HEK293 (cell line): ENCODE data around the gene ZFHX3.

ENCODE experiments used
- GLIS1 ChIP-seq: fragments of 450-650 bp; formaldehyde crosslinking; IDR thresholded peaks from 2 replicates; pipeline ENCODE4 v1.5.1; 2016; ENCODE audit warnings: missing biosample characterization, missing genetic modification characterization
- ZNF23 ChIP-seq: fragments of 450-650 bp; formaldehyde crosslinking; IDR thresholded peaks from 2 replicates; pipeline ENCODE4 v1.5.1; 2016; ENCODE audit warnings: missing biosample characterization, missing genetic modification characterization, borderline replicate concordance
- ZNF664 ChIP-seq: fragments of 450-650 bp; formaldehyde crosslinking; IDR thresholded peaks from 2 replicates; pipeline ENCODE4 v1.5.1; 2016; ENCODE audit warnings: missing biosample characterization, missing genetic modification characterization
- ZSCAN16 ChIP-seq: fragments of 450-650 bp; formaldehyde crosslinking; IDR thresholded peaks from 2 replicates; pipeline ENCODE4 v1.5.1; 2016; ENCODE audit warnings: missing biosample characterization, missing genetic modification characterization
- TF ChIP-seq, protein P1 (sequence below): fragments of 450-650 bp; formaldehyde crosslinking; IDR thresholded peaks from 2 replicates; pipeline ENCODE4 v1.5.1; 2016; ENCODE audit warnings: missing biosample characterization, missing genetic modification characterization

DNA sequence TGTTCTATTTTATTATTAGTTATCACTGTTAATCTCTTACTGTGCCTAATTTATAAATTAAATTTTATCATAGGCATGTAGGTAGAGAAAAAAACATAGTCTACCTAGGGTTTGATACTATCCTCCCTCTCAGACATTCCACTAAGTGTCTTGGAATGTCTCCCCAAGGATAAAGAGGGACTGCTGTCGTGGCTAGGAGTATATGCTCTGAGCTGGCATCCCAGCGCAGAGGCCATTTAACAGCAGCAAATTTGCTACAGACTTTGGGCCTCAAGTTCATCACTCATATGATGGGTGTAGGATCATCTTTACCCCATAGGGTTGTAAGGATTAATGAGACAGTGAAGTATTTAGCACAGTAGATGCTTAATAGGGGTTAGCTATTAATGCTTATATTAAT lies 56.7 kb downstream of the ZFHX3 start:
- TF ChIP-seq, protein P1, sequence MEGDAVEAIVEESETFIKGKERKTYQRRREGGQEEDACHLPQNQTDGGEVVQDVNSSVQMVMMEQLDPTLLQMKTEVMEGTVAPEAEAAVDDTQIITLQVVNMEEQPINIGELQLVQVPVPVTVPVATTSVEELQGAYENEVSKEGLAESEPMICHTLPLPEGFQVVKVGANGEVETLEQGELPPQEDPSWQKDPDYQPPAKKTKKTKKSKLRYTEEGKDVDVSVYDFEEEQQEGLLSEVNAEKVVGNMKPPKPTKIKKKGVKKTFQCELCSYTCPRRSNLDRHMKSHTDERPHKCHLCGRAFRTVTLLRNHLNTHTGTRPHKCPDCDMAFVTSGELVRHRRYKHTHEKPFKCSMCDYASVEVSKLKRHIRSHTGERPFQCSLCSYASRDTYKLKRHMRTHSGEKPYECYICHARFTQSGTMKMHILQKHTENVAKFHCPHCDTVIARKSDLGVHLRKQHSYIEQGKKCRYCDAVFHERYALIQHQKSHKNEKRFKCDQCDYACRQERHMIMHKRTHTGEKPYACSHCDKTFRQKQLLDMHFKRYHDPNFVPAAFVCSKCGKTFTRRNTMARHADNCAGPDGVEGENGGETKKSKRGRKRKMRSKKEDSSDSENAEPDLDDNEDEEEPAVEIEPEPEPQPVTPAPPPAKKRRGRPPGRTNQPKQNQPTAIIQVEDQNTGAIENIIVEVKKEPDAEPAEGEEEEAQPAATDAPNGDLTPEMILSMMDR (tag by site-specific recombination), result no peak
- no peak for TF ChIP-seq ZNF664 (tag by site-specific recombination)
- TF ChIP-seq GLIS1 (tag by site-specific recombination), result no peak
- no peak for TF ChIP-seq ZNF23
- TF ChIP-seq ZSCAN16, result no peak
